ENCODE measurements around the gene MRPS9. TPM values are rescaled to one million over a fixed set of nuclear protein-coding genes. Genes with fewer than 3 reads are reported as not detected.
A peak's percentile ranks its signal among the peaks of the same experiment; 100 is the strongest.

The MRPS9 gene
- total and polyA plus RNA-seq, 8 donors = 8.7 to 30.9 (median 22.4) TPM; not detected in 1

DNA sequence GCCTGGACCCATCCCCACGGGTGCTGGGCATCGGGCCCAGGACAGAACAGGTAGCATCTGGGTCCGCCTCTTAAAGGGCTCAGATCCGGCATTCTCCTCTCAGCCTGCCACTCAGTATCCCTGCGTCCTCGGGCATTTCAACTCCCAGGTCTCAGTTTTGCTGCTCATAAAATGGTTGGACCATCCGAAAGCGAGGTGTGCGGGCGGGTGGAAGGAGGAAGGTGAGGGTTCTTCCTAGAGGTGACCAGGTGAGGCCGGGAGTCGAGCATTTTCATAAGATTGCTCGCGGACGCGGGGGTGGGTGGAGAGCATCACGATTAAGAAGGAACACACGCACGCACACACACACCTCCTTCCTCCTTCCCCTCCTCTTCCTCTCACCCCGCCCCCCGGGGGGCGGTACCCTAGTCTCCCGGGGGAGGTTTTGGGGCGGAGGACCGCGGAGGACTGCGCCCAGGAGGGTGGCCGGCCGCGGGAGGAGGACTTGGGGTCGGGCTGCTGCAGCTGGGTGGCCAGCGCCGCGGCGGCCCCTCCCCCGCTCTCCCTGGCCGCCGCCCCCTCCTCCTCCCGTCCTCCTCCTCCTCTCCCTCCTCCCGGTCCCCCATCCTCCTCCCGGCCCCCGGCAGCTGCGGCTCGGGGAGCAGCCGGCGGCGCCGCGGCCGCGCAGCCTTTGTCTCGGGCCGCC is 105.7 kb downstream of the MRPS9 start:
- Histone ChIP-seq H3K27me3 (peaks cover 0 to 68% (median 46%) of the 10 kb centered on the region in 3 donors), H3K4me3 (peak overlapping the region; percentile 39 to 49 (median 45)), H3K27ac (no peak overlapping the region), H3K4me1 (peaks cover 7 to 18% (median 14%) of the 10 kb centered on the region in 4 donors), H3K9me3 (no peaks in the 10 kb centered on the region), H3K36me3 (no peaks in the 10 kb centered on the region)
- intact Hi-C loops (cut with DNase I; ENCODE audit: low total_unique reads) = no loop called here
- peak in 1 of 2 donors; percentile 75 for DNase-seq
- TF ChIP-seq, protein P1, sequence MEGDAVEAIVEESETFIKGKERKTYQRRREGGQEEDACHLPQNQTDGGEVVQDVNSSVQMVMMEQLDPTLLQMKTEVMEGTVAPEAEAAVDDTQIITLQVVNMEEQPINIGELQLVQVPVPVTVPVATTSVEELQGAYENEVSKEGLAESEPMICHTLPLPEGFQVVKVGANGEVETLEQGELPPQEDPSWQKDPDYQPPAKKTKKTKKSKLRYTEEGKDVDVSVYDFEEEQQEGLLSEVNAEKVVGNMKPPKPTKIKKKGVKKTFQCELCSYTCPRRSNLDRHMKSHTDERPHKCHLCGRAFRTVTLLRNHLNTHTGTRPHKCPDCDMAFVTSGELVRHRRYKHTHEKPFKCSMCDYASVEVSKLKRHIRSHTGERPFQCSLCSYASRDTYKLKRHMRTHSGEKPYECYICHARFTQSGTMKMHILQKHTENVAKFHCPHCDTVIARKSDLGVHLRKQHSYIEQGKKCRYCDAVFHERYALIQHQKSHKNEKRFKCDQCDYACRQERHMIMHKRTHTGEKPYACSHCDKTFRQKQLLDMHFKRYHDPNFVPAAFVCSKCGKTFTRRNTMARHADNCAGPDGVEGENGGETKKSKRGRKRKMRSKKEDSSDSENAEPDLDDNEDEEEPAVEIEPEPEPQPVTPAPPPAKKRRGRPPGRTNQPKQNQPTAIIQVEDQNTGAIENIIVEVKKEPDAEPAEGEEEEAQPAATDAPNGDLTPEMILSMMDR (IDR thresholded peaks at IDR 0.05) = no peak
- no peak for TF ChIP-seq POLR2AphosphoS5 (IDR thresholded peaks at IDR 0.05)
- no peak for TF ChIP-seq POLR2A (IDR thresholded peaks at IDR 0.05)
- no peak for TF ChIP-seq EP300 (IDR thresholded peaks at IDR 0.05)
- 2 to 5% (median 3%) methylated on average over 15 to 49 of the region's 53 CpGs for WGBS, 5 donors

DNA sequence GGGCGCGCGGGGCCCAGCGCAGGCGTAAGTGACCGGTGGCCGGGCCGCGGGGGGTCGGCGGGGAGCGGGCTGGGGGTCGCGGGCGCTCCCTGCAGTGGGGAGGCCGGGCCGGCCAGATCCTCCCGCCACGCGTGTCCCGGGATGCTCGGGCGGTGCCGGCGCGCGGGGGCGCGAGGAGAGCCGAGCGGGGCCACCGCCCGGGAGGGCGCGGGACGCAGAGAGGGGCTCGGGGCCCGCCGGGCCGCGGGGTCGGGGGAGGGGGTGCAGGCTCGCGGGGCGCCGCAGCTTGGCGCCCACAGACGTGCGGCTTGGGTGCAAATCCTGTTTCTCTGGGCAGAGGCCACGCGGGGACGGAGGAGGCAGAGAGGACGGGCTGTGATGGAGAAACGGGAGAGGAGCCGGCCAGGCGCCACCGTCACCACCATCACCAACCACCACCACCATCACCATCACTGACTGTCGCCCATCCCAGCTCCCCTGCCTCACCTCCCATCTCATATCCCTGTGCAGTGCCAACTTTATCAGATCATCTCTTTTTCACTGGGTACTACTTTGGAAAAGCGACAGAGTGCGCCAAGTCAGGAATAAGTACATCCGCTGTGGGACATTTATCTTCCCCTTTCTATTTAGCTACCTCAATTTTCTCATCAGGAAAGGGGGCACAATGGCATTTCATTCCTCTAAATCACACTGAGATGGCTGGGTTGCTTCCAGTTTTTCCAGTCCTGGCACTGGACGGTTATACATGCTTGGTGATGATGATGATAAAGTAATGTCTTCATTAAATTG is 106.5 kb downstream of the MRPS9 start:
- Histone ChIP-seq H3K9me3 (no peaks in the 10 kb centered on the region), H3K4me1 (peaks cover 7 to 18% (median 14%) of the 10 kb centered on the region in 4 donors), H3K27me3 (peaks cover 0 to 68% (median 46%) of the 10 kb centered on the region in 3 donors), H3K4me3 (peak overlapping the region; percentile 39 to 49 (median 45)), H3K27ac (no peak overlapping the region), H3K36me3 (no peaks in the 10 kb centered on the region)
- DNase-seq = peak in 1 of 2 donors; percentile 12
- TF ChIP-seq, protein P1 (IDR thresholded peaks at IDR 0.05) = no peak
- no peak for TF ChIP-seq POLR2AphosphoS5 (IDR thresholded peaks at IDR 0.05)
- TF ChIP-seq EP300 (IDR thresholded peaks at IDR 0.05) = no peak
- TF ChIP-seq POLR2A (IDR thresholded peaks at IDR 0.05) = no peak
- WGBS, 5 donors = 6 to 12% (median 7%) methylated on average over 30 to 62 of the region's 62 CpGs
- intact Hi-C loops (cut with DNase I; ENCODE audit: low total_unique reads) = no loop called here

DNA sequence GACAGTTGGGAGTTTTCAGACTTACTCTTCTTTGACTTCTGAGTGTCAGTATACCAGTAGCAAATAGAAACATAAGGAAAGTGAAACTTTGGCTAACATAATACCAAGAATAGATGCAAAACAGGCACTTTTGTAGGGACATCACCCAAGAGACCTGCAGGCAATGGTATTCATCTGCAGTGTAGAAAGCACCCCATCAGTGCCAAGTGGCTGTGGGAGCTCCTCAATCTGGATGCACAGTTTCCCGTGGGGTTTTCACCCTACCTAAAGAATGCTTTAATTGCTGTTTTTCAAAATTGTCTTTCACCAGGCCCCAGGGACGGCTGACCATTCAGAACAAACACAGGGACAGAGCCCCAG is 107.1 kb downstream of the MRPS9 start:
- peaks cover 7 to 18% (median 14%) of the 10 kb centered on the region in 4 donors for H3K4me1 ChIP-seq
- DNase-seq = no peak
- peaks cover 0 to 68% (median 46%) of the 10 kb centered on the region in 3 donors for H3K27me3 ChIP-seq
- TF ChIP-seq, protein P1 (IDR thresholded peaks at IDR 0.05) = no peak
- TF ChIP-seq EP300 (IDR thresholded peaks at IDR 0.05) (no peak), POLR2A (IDR thresholded peaks at IDR 0.05) (no peak), POLR2AphosphoS5 (IDR thresholded peaks at IDR 0.05) (no peak)
- H3K9me3 ChIP-seq = no peaks in the 10 kb centered on the region
- no peak overlapping the region for H3K27ac ChIP-seq
- H3K36me3 ChIP-seq = no peaks in the 10 kb centered on the region
- no peak overlapping the region for H3K4me3 ChIP-seq
- intact Hi-C loops (cut with DNase I; ENCODE audit: low total_unique reads) = no loop called here
- 47 to 63% (median 52%) methylated on average over 2 of the region's 2 CpGs for WGBS, 5 donors

DNA sequence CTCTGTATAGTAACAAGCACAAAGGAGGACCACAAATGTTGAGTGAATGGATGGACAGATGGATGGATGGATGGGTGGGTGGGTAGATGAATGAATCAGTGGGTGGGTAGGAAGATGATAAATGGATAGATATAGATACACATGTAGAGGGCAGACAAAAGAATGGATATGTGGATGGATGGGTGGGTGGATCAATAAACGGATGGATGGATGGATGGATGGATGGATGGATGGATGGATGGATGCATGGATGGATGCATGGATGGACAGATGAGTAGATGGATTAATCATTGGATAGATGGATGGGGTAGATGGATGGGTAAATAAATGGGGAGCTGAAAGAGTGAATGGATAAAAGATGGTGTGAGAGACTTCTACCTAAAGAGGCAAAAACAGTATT is 111.4 kb downstream of the MRPS9 start:
- no peak overlapping the region for H3K4me3 ChIP-seq
- no peaks in the 10 kb centered on the region for H3K9me3 ChIP-seq
- peaks cover 0 to 40% (median 25%) of the 10 kb centered on the region in 3 donors for H3K27me3 ChIP-seq
- no peak for DNase-seq
- H3K27ac ChIP-seq = no peak overlapping the region
- TF ChIP-seq, protein P1 (IDR thresholded peaks at IDR 0.05) = no peak
- TF ChIP-seq POLR2AphosphoS5 (IDR thresholded peaks at IDR 0.05) (no peak), EP300 (IDR thresholded peaks at IDR 0.05) (no peak), POLR2A (IDR thresholded peaks at IDR 0.05) (no peak)
- intact Hi-C loops (cut with DNase I; ENCODE audit: low total_unique reads) = no loop called here
- H3K4me1 ChIP-seq = peaks cover 0 to 9% (median 5%) of the 10 kb centered on the region in 4 donors
- 68 to 88% (median 78%) methylated on average over 1 of the region's 1 CpG for WGBS, 5 donors
- no peaks in the 10 kb centered on the region for H3K36me3 ChIP-seq

All from stomach (tissue), 9 donors.